ENCODE results near the gene MRE11. TPM values are rescaled to one million over a fixed set of nuclear protein-coding genes. Genes with fewer than 3 reads are reported as not detected.
A peak's percentile ranks its signal among the peaks of the same experiment; 100 is the strongest.

Gene MRE11
- total and polyA plus RNA-seq, 7 donors = 2.4 to 26.6 (median 12.5) TPM

DNA sequence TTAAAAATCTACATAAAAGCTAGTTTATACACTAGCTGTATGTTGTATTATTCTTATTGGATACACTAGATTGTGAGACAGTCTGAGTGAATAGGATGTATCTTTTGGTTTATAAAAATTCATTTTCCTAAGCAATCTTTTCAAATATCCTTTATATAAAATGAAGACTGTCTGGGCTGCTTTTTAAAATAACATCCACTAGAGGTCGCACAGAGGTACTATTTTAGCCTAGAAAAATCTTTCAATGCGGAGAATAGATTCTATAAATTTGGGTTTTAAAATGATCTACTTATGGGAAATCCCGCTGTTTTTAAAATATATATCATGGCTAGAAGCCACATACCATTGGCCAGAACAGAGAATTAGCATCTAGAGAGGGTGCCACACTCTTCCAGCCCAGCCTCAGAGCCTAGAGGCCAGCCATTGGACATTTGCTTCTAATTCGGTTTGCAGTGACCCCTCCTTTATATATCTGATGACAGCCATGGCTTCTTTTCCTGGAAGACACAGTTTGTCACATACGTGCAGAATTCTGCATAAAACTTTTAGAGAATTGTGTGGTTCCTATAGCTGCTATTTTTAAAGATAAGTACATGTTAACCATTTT, 25.9 kb upstream of the MRE11 start:
- no peak for DNase-seq
- Histone ChIP-seq H3K27me3 (peaks cover 0 to 4% (median 0%) of the 10 kb centered on the region in 3 donors), H3K36me3 (no peaks in the 10 kb centered on the region), H3K4me3 (no peak overlapping the region), H3K4me1 (peaks cover 0 to 4% (median 2%) of the 10 kb centered on the region in 4 donors), H3K27ac (no peak overlapping the region), H3K9me3 (no peaks in the 10 kb centered on the region)
- intact Hi-C loops (cut with DNase I) = loop anchor here (2.0 to 10.0 kb wide), 3 partner anchors 43 to 375 kb away; no protein-coding TSS in a partner anchor
- WGBS, 2 donors = 9 to 15% methylated on average over 5 of the region's 5 CpGs
- no peak for TF ChIP-seq POLR2A (IDR thresholded peaks at IDR 0.05)
- TF ChIP-seq, protein P1, sequence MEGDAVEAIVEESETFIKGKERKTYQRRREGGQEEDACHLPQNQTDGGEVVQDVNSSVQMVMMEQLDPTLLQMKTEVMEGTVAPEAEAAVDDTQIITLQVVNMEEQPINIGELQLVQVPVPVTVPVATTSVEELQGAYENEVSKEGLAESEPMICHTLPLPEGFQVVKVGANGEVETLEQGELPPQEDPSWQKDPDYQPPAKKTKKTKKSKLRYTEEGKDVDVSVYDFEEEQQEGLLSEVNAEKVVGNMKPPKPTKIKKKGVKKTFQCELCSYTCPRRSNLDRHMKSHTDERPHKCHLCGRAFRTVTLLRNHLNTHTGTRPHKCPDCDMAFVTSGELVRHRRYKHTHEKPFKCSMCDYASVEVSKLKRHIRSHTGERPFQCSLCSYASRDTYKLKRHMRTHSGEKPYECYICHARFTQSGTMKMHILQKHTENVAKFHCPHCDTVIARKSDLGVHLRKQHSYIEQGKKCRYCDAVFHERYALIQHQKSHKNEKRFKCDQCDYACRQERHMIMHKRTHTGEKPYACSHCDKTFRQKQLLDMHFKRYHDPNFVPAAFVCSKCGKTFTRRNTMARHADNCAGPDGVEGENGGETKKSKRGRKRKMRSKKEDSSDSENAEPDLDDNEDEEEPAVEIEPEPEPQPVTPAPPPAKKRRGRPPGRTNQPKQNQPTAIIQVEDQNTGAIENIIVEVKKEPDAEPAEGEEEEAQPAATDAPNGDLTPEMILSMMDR (IDR thresholded peaks at IDR 0.05) = peak in 3 of 4 experiments; percentile 23 to 66 (median 58)

GRCh38 chr11:94518300-94518699, 24.7 kb upstream of the MRE11 start:
- Histone ChIP-seq H3K9me3 (no peaks in the 10 kb centered on the region), H3K27me3 (peaks cover 0 to 4% (median 0%) of the 10 kb centered on the region in 3 donors), H3K4me3 (no peak overlapping the region), H3K27ac (no peak overlapping the region), H3K36me3 (no peaks in the 10 kb centered on the region), H3K4me1 (peaks cover 0 to 4% (median 2%) of the 10 kb centered on the region in 4 donors)
- DNase-seq = no peak
- no peak for TF ChIP-seq POLR2A (IDR thresholded peaks at IDR 0.05)
- TF ChIP-seq EP300 (IDR thresholded peaks at IDR 0.05) = no peak
- TF ChIP-seq, protein P1 (IDR thresholded peaks at IDR 0.05) = no peak
- no peak for TF ChIP-seq POLR2AphosphoS5 (IDR thresholded peaks at IDR 0.05)
- intact Hi-C loops (cut with DNase I) = loop anchor here (2.0 to 10.0 kb wide), 2 partner anchors 45 to 377 kb away; no protein-coding TSS in a partner anchor
- WGBS, 2 donors = 63 to 84% methylated on average over 4 of the region's 4 CpGs

GRCh38 chr11:94516725-94517124, 23.1 kb upstream of the MRE11 start:
- DNase-seq = no peak
- Histone ChIP-seq H3K4me3 (no peak overlapping the region), H3K9me3 (no peaks in the 10 kb centered on the region), H3K27ac (no peak overlapping the region), H3K27me3 (peaks cover 0 to 11% (median 0%) of the 10 kb centered on the region in 3 donors), H3K4me1 (peaks cover 0 to 9% (median 4%) of the 10 kb centered on the region in 4 donors), H3K36me3 (no peaks in the 10 kb centered on the region)
- TF ChIP-seq POLR2AphosphoS5 (IDR thresholded peaks at IDR 0.05) (no peak), POLR2A (IDR thresholded peaks at IDR 0.05) (no peak), EP300 (IDR thresholded peaks at IDR 0.05) (no peak)
- TF ChIP-seq, protein P1 (IDR thresholded peaks at IDR 0.05) = no peak
- intact Hi-C loops (cut with DNase I) = loop anchor here (10.0 kb wide), 1 partner anchor 378 kb away; no protein-coding TSS in a partner anchor
- WGBS, 2 donors = 40 to 44% methylated on average over 1 of the region's 1 CpG

- Histone ChIP-seq H3K4me1 (peaks cover 0 to 11% (median 4%) of the 10 kb centered on the region in 4 donors), H3K9me3 (no peaks in the 10 kb centered on the region), H3K27ac (no peak overlapping the region), H3K27me3 (peaks cover 0 to 16% (median 0%) of the 10 kb centered on the region in 3 donors), H3K36me3 (no peaks in the 10 kb centered on the region), H3K4me3 (no peak overlapping the region)
- WGBS, 2 donors = 85 to 89% methylated on average over 2 of the region's 2 CpGs
- intact Hi-C loops (cut with DNase I) = loop anchor here (10.0 kb wide), 1 partner anchor 379 kb away; no protein-coding TSS in a partner anchor
- TF ChIP-seq POLR2AphosphoS5 (IDR thresholded peaks at IDR 0.05) (no peak), EP300 (IDR thresholded peaks at IDR 0.05) (no peak), POLR2A (IDR thresholded peaks at IDR 0.05) (no peak)
- TF ChIP-seq, protein P1 (IDR thresholded peaks at IDR 0.05) = no peak
- no peak for DNase-seq
These were observed 21.8 kb upstream of the MRE11 start for GRCh38 chr11:94515398-94515797.
